Hepatocyte (in vitro differentiated cells): ENCODE data around the gene TAS2R19.

ENCODE experiments used
- EZH2 ChIP-seq: fragments of 200-600 bp; sonication (generic); IDR thresholded peaks from 2 replicates; pipeline ENCODE4 v1.6.1; 2016; ENCODE audit warnings: antibody characterized with exemption, mild to moderate bottlenecking, borderline replicate concordance
- EZH2phosphoT487 ChIP-seq: fragments of 200-600 bp; sonication (generic); IDR thresholded peaks from one replicate; pipeline ENCODE4 v1.6.1; 2018; ENCODE audit warnings: antibody characterized with exemption, mild to moderate bottlenecking, low read depth, moderate library complexity; ENCODE audit not compliant: unreplicated experiment, severe bottlenecking
- TF ChIP-seq, protein P1 (sequence below): fragments of 200-600 bp; sonication (generic); IDR thresholded peaks from 2 replicates; pipeline ENCODE4 v1.5.1; 2016; ENCODE audit warnings: antibody characterized with exemption, mild to moderate bottlenecking; ENCODE audit not compliant: poor library complexity

GRCh38 chr12:11039171-11039570 is 16.8 kb upstream of the TAS2R19 start:
- TF ChIP-seq, protein P1, sequence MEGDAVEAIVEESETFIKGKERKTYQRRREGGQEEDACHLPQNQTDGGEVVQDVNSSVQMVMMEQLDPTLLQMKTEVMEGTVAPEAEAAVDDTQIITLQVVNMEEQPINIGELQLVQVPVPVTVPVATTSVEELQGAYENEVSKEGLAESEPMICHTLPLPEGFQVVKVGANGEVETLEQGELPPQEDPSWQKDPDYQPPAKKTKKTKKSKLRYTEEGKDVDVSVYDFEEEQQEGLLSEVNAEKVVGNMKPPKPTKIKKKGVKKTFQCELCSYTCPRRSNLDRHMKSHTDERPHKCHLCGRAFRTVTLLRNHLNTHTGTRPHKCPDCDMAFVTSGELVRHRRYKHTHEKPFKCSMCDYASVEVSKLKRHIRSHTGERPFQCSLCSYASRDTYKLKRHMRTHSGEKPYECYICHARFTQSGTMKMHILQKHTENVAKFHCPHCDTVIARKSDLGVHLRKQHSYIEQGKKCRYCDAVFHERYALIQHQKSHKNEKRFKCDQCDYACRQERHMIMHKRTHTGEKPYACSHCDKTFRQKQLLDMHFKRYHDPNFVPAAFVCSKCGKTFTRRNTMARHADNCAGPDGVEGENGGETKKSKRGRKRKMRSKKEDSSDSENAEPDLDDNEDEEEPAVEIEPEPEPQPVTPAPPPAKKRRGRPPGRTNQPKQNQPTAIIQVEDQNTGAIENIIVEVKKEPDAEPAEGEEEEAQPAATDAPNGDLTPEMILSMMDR: no peak
- TF ChIP-seq EZH2 (no peak), EZH2phosphoT487 (no peak)
